OCI-LY7 (cell line): ENCODE data around the gene COG4. TPM values are rescaled to one million over a fixed set of nuclear protein-coding genes. Genes with fewer than 3 reads are reported as not detected.
A peak's percentile ranks its signal among the peaks of the same experiment; 100 is the strongest.

ENCODE experiments used
- BruUV-seq: library from RNA; stranded (reverse); fragments of 400-500 nt; replicated peaks from 2 replicates; lab custom pipeline; 2021; lab: Mats Ljungman, UMichigan
- CTCF ChIA-PET: fragments of 300-600 bp; sonication (Branson Sonifier 250); formaldehyde crosslinking; loops from one replicate; lab custom pipeline; 2022; ENCODE audit warnings: antibody characterized with exemption; ENCODE audit not compliant: unreplicated experiment; lab: Charles Lee
- POLR2A ChIA-PET: fragments of 300-600 bp; sonication (Branson Sonifier 250); formaldehyde crosslinking; loops from one replicate; lab custom pipeline; 2022; ENCODE audit warnings: antibody characterized with exemption; lab: Charles Lee
- DNase-seq: peaks from one replicate; pipeline ENCODE4 v3.0.0-alpha.2; 2015; ENCODE audit warnings: low spot score
- H2AFZ ChIP-seq: fragments of 200-600 bp; sonication (generic), shearing (Covaris generic); 2 replicates; pipeline ENCODE4 v1.6.1; 2014; ENCODE audit warnings: mild to moderate bottlenecking, antibody characterized with exemption, low read length, moderate library complexity
- H3K27ac ChIP-seq: fragments of 200-600 bp; sonication (generic); 2 replicates; pipeline ENCODE4 v1.5.1; 2014; ENCODE audit warnings: mixed run types, low read depth, mild to moderate bottlenecking, moderate library complexity, low read length, inconsistent platforms; ENCODE audit not compliant: poor library complexity, severe bottlenecking
- H3K36me3 ChIP-seq: fragments of 200-600 bp; sonication (generic); 2 replicates; pipeline ENCODE4 v1.6.1; 2014; ENCODE audit warnings: mild to moderate bottlenecking, antibody characterized with exemption, low read length, moderate library complexity, mixed read lengths; ENCODE audit not compliant: insufficient read depth
- H3K4me1 ChIP-seq: fragments of 200-600 bp; sonication (generic); 2 replicates; pipeline ENCODE4 v1.5.1; 2014; ENCODE audit warnings: mild to moderate bottlenecking, low read length; ENCODE audit not compliant: insufficient read depth, poor library complexity, severe bottlenecking
- H3K4me2 ChIP-seq: fragments of 200-600 bp; sonication (generic); 2 replicates; pipeline ENCODE4 v1.6.1; 2014; ENCODE audit warnings: mild to moderate bottlenecking, low read length
- H3K4me3 ChIP-seq: fragments of 200-600 bp; sonication (generic); 2 replicates; pipeline ENCODE4 v1.5.1; 2014; ENCODE audit warnings: mild to moderate bottlenecking, low read depth, low read length; ENCODE audit not compliant: poor library complexity, severe bottlenecking
- H3K79me2 ChIP-seq: fragments of 200-600 bp; sonication (generic); 2 replicates; pipeline ENCODE4 v1.6.1; 2016; ENCODE audit warnings: low read depth, mild to moderate bottlenecking, low read length, moderate library complexity, mixed read lengths; ENCODE audit not compliant: insufficient read depth
- H3K9me2 ChIP-seq: fragments of 200-600 bp; sonication (generic); 2 replicates; pipeline ENCODE4 v1.6.1; 2016; ENCODE audit warnings: mild to moderate bottlenecking, low read length, mixed read lengths; ENCODE audit not compliant: insufficient read depth
- H3K9me3 ChIP-seq: fragments of 200-600 bp; sonication (generic); 2 replicates; pipeline ENCODE4 v1.6.1; 2014; ENCODE audit warnings: mild to moderate bottlenecking, mixed run types, low read length, mixed read lengths
- H4K20me1 ChIP-seq: fragments of 200-600 bp; sonication (generic); 2 replicates; pipeline ENCODE4 v1.6.1; 2014; ENCODE audit warnings: mild to moderate bottlenecking, antibody characterized with exemption, low read length, moderate library complexity, mixed read lengths; ENCODE audit not compliant: insufficient read depth
- EZH2phosphoT487 ChIP-seq: fragments of 200-600 bp; sonication (generic); IDR thresholded peaks from 2 replicates; pipeline ENCODE4 v1.6.1; 2018; ENCODE audit warnings: low read depth, borderline replicate concordance, mild to moderate bottlenecking, mixed run types, antibody characterized with exemption, low read length, moderate library complexity, mixed read lengths
- intact Hi-C: fragments of 100-400 bp; cut with micrococcal nuclease; formaldehyde crosslinking; loops from one replicate; pipeline ENCODE4 v1.10.0; 2022; ENCODE audit not compliant: unreplicated experiment
- total RNA-seq, 2 experiments: library from RNA; depleted of rRNA in 1 of 2; stranded (reverse); fragments of >200 nt in 1 of 2; shearing (Covaris generic) in 1 of 2; gene quantifications; 2 replicates each; pipeline ENCODE4 v1.2.3, GENCODE V29; 2014 to 2022
- TF ChIP-seq, protein P1 (sequence below): fragments of 200-600 bp; sonication (generic); conservative IDR thresholded peaks from 2 replicates; pipeline ENCODE4 v1.5.1; 2014; ENCODE audit warnings: mild to moderate bottlenecking, antibody characterized with exemption, low read length, moderate library complexity, mixed read lengths

The COG4 gene
- total RNA-seq, 2 experiments from 2014 or later = 48.8 to 100 TPM

DNA sequence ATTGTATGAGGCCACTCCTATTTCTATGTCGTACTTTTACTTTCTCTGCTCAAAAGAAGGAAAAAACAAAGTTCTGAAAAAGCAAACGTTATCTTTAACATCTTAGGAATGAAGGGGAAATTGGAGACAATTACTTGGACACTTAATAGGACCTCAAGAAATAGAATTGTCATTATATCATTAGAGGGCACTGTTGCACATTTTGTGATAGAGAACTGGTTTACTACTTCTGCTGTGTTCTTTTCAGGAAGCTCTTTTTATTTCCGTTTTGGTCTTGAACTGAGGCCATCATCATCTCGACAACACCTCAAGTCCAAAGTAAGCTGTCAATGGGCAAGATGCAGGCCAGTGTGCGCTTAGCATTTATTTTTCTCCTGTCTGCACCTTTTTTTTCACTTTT, 14.6 kb downstream of the COG4 start:
- peaks cover 29% of the 10 kb centered on the region for H3K4me1 ChIP-seq
- no peaks in the 10 kb centered on the region for H3K79me2 ChIP-seq
- POLR2A ChIA-PET = interaction anchor here (0.6 to 1.2 kb wide), 7 partner anchors 12 to 156 kb away, joined by 3 to 6 read pairs (median 3); partner anchors contain the start of genes COG4 and SF3B3
- H3K4me3 ChIP-seq = no peak overlapping the region
- H3K9me2 ChIP-seq = no peaks in the 10 kb centered on the region
- peak overlapping the region; percentile 24; the same call in 1 of the 2 replicates for H3K4me2 ChIP-seq
- no peaks in the 10 kb centered on the region for H4K20me1 ChIP-seq
- peak; percentile 64 for DNase-seq
- H3K27ac ChIP-seq = peak overlapping the region; percentile 23
- intact Hi-C loops = loop anchor here (2.0 kb wide), 1 partner anchor 144 kb away; no protein-coding TSS in a partner anchor
- H3K36me3 ChIP-seq = peaks cover 79% of the 10 kb centered on the region
- H2AFZ ChIP-seq = no peak overlapping the region
- CTCF ChIA-PET = interaction anchor here (1.0 kb wide), 1 partner anchor 146 kb away, joined by 5 read pairs; no protein-coding TSS in a partner anchor
- TF ChIP-seq EZH2phosphoT487 = no peak
- TF ChIP-seq, protein P1, sequence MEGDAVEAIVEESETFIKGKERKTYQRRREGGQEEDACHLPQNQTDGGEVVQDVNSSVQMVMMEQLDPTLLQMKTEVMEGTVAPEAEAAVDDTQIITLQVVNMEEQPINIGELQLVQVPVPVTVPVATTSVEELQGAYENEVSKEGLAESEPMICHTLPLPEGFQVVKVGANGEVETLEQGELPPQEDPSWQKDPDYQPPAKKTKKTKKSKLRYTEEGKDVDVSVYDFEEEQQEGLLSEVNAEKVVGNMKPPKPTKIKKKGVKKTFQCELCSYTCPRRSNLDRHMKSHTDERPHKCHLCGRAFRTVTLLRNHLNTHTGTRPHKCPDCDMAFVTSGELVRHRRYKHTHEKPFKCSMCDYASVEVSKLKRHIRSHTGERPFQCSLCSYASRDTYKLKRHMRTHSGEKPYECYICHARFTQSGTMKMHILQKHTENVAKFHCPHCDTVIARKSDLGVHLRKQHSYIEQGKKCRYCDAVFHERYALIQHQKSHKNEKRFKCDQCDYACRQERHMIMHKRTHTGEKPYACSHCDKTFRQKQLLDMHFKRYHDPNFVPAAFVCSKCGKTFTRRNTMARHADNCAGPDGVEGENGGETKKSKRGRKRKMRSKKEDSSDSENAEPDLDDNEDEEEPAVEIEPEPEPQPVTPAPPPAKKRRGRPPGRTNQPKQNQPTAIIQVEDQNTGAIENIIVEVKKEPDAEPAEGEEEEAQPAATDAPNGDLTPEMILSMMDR = peak; percentile 81
- TSS peak; percentile 72 for BruUV-seq
- no peaks in the 10 kb centered on the region for H3K9me3 ChIP-seq

DNA sequence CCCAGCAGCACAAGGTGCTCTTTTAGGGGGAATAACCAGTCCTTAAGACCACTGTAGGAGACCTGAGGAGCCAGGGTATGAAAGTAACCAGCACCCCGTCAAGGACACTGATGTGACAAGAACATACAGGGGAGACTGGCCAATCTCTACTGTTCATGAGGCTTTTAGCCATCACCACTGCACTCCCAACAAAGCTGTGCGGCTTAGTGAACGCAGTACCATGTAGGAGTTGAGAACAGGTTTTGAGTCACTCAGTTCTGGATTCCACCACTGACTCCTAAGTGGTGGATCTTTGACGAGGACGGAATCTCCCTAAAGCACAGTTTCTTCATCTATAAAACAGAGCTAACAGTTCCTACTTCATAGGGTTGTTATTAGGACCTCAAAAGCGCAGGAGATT, 26.8 kb downstream of the COG4 start:
- H2AFZ ChIP-seq = no peak overlapping the region
- CTCF ChIA-PET = no interaction called here
- POLR2A ChIA-PET = interaction anchor here (0.5 to 0.9 kb wide), 2 partner anchors 10 to 213 kb away, joined by 3 read pairs; no protein-coding TSS in a partner anchor
- no peaks in the 10 kb centered on the region for H3K9me2 ChIP-seq
- no peak overlapping the region for H3K4me2 ChIP-seq
- BruUV-seq = no TSS peak
- peaks cover 22% of the 10 kb centered on the region for H3K4me1 ChIP-seq
- H3K36me3 ChIP-seq = peaks cover 77% of the 10 kb centered on the region
- no peak overlapping the region for H3K27ac ChIP-seq
- no peaks in the 10 kb centered on the region for H3K9me3 ChIP-seq
- H3K79me2 ChIP-seq = no peaks in the 10 kb centered on the region
- TF ChIP-seq, protein P1 = no peak
- no peak for TF ChIP-seq EZH2phosphoT487
- H4K20me1 ChIP-seq = no peaks in the 10 kb centered on the region
- DNase-seq = no peak
- intact Hi-C loops = no loop called here
- H3K4me3 ChIP-seq = no peak overlapping the region
